Measurements from ENCODE around the gene SPINK9. TPM values are rescaled to one million over a fixed set of nuclear protein-coding genes. Genes with fewer than 3 reads are reported as not detected.

SPINK9 gene
- total RNA-seq, 1 experiment from 2014 or later = not detected

- BruUV-seq (replicated peaks) = no TSS peak
- CTCF ChIA-PET = no interaction called here
- Mint-ChIP-seq H3K9me3 (ENCODE audit: low read depth, unreplicated experiment) (no peaks in the 10 kb centered on the region), H3K27ac (ENCODE audit: unreplicated experiment) (no peak overlapping the region), H3K4me1 (ENCODE audit: low read depth, unreplicated experiment) (peaks cover 26% of the 10 kb centered on the region), H3K27me3 (ENCODE audit: unreplicated experiment) (no peaks in the 10 kb centered on the region), H3K4me3 (ENCODE audit: low read depth, unreplicated experiment) (no peak overlapping the region), H3K36me3 (ENCODE audit: insufficient read depth, unreplicated experiment) (peaks cover 22% of the 10 kb centered on the region)
- intact Hi-C loops (cut with micrococcal nuclease; ENCODE audit: unreplicated experiment) = no loop called here
- TF ChIP-seq CTCF (IDR thresholded peaks at IDR 0.05; ENCODE audit: unreplicated experiment) = no peak
- no peak for DNase-seq
These were observed 50.7 kb downstream of the SPINK9 start for GRCh38 chr5:148386041-148386440.

- Mint-ChIP-seq H3K36me3 (ENCODE audit: insufficient read depth, unreplicated experiment) (peaks cover 22% of the 10 kb centered on the region), H3K4me1 (ENCODE audit: low read depth, unreplicated experiment) (peaks cover 29% of the 10 kb centered on the region), H3K9me3 (ENCODE audit: low read depth, unreplicated experiment) (no peaks in the 10 kb centered on the region), H3K4me3 (ENCODE audit: low read depth, unreplicated experiment) (no peak overlapping the region), H3K27ac (ENCODE audit: unreplicated experiment) (no peak overlapping the region), H3K27me3 (ENCODE audit: unreplicated experiment) (no peaks in the 10 kb centered on the region)
- CTCF ChIA-PET = interaction anchor here (0.6 to 0.7 kb wide), 2 partner anchors 50 to 403 kb away, joined by 3 to 8 read pairs; no protein-coding TSS in a partner anchor
- intact Hi-C loops (cut with micrococcal nuclease; ENCODE audit: unreplicated experiment) = no loop called here
- no TSS peak for BruUV-seq (replicated peaks)
- TF ChIP-seq CTCF (IDR thresholded peaks at IDR 0.05; ENCODE audit: unreplicated experiment) = no peak
- DNase-seq = no peak
These were observed 52.0 kb downstream of the SPINK9 start for GRCh38 chr5:148387325-148387724.

- H3K9me3 Mint-ChIP-seq (ENCODE audit: low read depth, unreplicated experiment) = no peaks in the 10 kb centered on the region
- peaks cover 11% of the 10 kb centered on the region for H3K36me3 Mint-ChIP-seq (ENCODE audit: insufficient read depth, unreplicated experiment)
- CTCF ChIA-PET = no interaction called here
- DNase-seq = no peak
- TF ChIP-seq CTCF (IDR thresholded peaks at IDR 0.05; ENCODE audit: unreplicated experiment) = no peak
- BruUV-seq (replicated peaks) = no TSS peak
- H3K4me3 Mint-ChIP-seq (ENCODE audit: low read depth, unreplicated experiment) = no peak overlapping the region
- peaks cover 40% of the 10 kb centered on the region for H3K4me1 Mint-ChIP-seq (ENCODE audit: low read depth, unreplicated experiment)
- intact Hi-C loops (cut with micrococcal nuclease; ENCODE audit: unreplicated experiment) = no loop called here
- H3K27ac Mint-ChIP-seq (ENCODE audit: unreplicated experiment) = no peak overlapping the region
- H3K27me3 Mint-ChIP-seq (ENCODE audit: unreplicated experiment) = no peaks in the 10 kb centered on the region
These were observed 53.3 kb downstream of the SPINK9 start for GRCh38 chr5:148388696-148389095.

Other genes with a start within 250 kb of the SPINK9 start
- not detected in 2 replicates for gene SPINK14, start 167.0 kb upstream of the SPINK9 start, total RNA-seq (2022)
- not detected in 2 replicates for gene SPINK6, start 132.5 kb upstream of the SPINK9 start, total RNA-seq (2022)
- not detected in 2 replicates for gene MARCOL, start 97.0 kb upstream of the SPINK9 start, total RNA-seq (2022)
- not detected in 2 replicates for gene SPINK13, start 66.8 kb upstream of the SPINK9 start, total RNA-seq (2022)
- gene SPINK7, start 23.1 kb upstream of the SPINK9 start, total RNA-seq (2022) = not detected in 2 replicates
- 53.1 and 59.2 TPM in 2 replicates for gene FBXO38, start 48.4 kb downstream of the SPINK9 start, total RNA-seq (2022)